ENCODE results near the gene DPP9.
"Not testable (repeated sequence)": the region's sequence is repeated elsewhere in the genome, so short reads cannot be mapped to it uniquely, and the experiment has no call there.

The DPP9 gene

GRCh38 chr19:4684312-4685095 lies 39.1 kb downstream of the DPP9 start:
- Histone ChIP-seq H3K36me3 (ENCODE audit: control insufficient read depth, insufficient read depth, low read length) (no peaks in the 10 kb centered on the region), H3K4me1 (no peaks in the 10 kb centered on the region), H3K9me3 (ENCODE audit: control insufficient read depth, low read length) (no peaks in the 10 kb centered on the region), H3K9ac (no peak overlapping the region), H3K4me2 (ENCODE audit: low read length) (no peak overlapping the region), H3K4me3 (ENCODE audit: low read depth, low read length) (no peak overlapping the region), H3K79me2 (no peaks in the 10 kb centered on the region), H2AFZ (no peak overlapping the region), H3K27me3 (ENCODE audit: control insufficient read depth, insufficient read depth, low read length) (no peaks in the 10 kb centered on the region), H3K27ac (no peak overlapping the region)
- no peak for TF ChIP-seq CTCF (IDR thresholded peaks at IDR 0.05)

GRCh38 chr19:4682417-4683200 lies 41.0 kb downstream of the DPP9 start:
- no peak for TF ChIP-seq CTCF (IDR thresholded peaks at IDR 0.05)
- H3K9ac ChIP-seq = no peak overlapping the region
- no peaks in the 10 kb centered on the region for H3K4me1 ChIP-seq
- no peak overlapping the region for H3K27ac ChIP-seq
- no peaks in the 10 kb centered on the region for H3K9me3 ChIP-seq (ENCODE audit: control insufficient read depth, low read length)
- no peaks in the 10 kb centered on the region for H3K27me3 ChIP-seq (ENCODE audit: control insufficient read depth, insufficient read depth, low read length)
- H3K79me2 ChIP-seq = no peaks in the 10 kb centered on the region
- no peak overlapping the region for H3K4me2 ChIP-seq (ENCODE audit: low read length)
- H3K36me3 ChIP-seq (ENCODE audit: control insufficient read depth, insufficient read depth, low read length) = no peaks in the 10 kb centered on the region
- no peak overlapping the region for H2AFZ ChIP-seq
- no peak overlapping the region for H3K4me3 ChIP-seq (ENCODE audit: low read depth, low read length)

- H3K9ac ChIP-seq; H3K4me3 ChIP-seq (ENCODE audit: low read depth, low read length); H3K27ac ChIP-seq; H3K36me3 ChIP-seq (ENCODE audit: control insufficient read depth, insufficient read depth, low read length); H3K9me3 ChIP-seq (ENCODE audit: control insufficient read depth, low read length); H3K79me2 ChIP-seq; H2AFZ ChIP-seq; H3K27me3 ChIP-seq (ENCODE audit: control insufficient read depth, insufficient read depth, low read length); H3K4me1 ChIP-seq; H3K4me2 ChIP-seq (ENCODE audit: low read length): not testable (repeated sequence)
Measured at GRCh38 chr19:4680021-4680420, 43.6 kb downstream of the DPP9 start.

GRCh38 chr19:4678881-4679790 lies 44.5 kb downstream of the DPP9 start:
- H3K79me2 ChIP-seq = no peaks in the 10 kb centered on the region
- H3K27me3 ChIP-seq (ENCODE audit: control insufficient read depth, insufficient read depth, low read length) = no peaks in the 10 kb centered on the region
- H3K36me3 ChIP-seq (ENCODE audit: control insufficient read depth, insufficient read depth, low read length) = no peaks in the 10 kb centered on the region
- H3K27ac ChIP-seq = no peak overlapping the region
- no peaks in the 10 kb centered on the region for H3K4me1 ChIP-seq
- no peaks in the 10 kb centered on the region for H3K9me3 ChIP-seq (ENCODE audit: control insufficient read depth, low read length)
- H2AFZ ChIP-seq = no peak overlapping the region
- no peak for TF ChIP-seq CTCF (IDR thresholded peaks at IDR 0.05)
- H3K4me2 ChIP-seq (ENCODE audit: low read length) = no peak overlapping the region
- H3K9ac ChIP-seq = no peak overlapping the region
- no peak overlapping the region for H3K4me3 ChIP-seq (ENCODE audit: low read depth, low read length)
